HG02840 (cell line): ENCODE results near the gene MS4A4E.
"Not testable (repeated sequence)": the region's sequence is repeated elsewhere in the genome, so short reads cannot be mapped to it uniquely, and the experiment has no call there.

Experiments used
- ATAC-seq: cut with Tn5 transposase; IDR thresholded peaks from one replicate; pipeline ENCODE4 v1.9.1; 2021; ENCODE audit warnings: mild to moderate bottlenecking, moderate library complexity, moderate number of reproducible peaks; ENCODE audit not compliant: unreplicated experiment, low FRiP score

MS4A4E gene

DNA sequence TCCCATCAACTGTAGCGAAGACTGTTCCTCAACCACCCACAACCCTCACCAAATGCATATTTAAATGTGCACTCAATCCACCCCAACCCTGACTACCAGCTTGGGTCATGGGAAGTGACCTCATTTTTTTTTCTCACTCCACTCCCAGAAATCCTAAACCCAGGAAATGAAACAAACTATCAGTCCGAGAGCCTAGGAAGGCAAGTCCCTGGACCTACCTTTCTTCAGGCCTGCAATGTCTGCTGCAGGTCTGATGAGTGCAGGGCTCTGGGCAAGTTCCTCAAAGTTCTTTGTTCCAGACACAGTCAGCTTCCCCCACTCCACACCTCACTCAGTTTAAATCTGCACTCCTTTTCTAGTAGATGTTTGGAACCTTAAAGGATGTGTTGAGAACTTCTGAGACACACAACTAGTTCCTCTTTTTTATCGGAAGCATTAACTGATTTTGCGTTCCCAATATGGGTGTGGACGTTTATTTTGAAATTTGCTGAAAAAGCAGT lies at the start of gene MS4A4E:
Gene MS4A4E, minus strand, starts transcription at position 398 of the 500 bp plus-strand sequence. CDS start 13,082 bp downstream, outside the sequence.
- ATAC-seq: no peak

GRCh38 chr11:60292145-60292544 lies 49.2 kb upstream of the MS4A4E start:
- no peak for ATAC-seq

DNA sequence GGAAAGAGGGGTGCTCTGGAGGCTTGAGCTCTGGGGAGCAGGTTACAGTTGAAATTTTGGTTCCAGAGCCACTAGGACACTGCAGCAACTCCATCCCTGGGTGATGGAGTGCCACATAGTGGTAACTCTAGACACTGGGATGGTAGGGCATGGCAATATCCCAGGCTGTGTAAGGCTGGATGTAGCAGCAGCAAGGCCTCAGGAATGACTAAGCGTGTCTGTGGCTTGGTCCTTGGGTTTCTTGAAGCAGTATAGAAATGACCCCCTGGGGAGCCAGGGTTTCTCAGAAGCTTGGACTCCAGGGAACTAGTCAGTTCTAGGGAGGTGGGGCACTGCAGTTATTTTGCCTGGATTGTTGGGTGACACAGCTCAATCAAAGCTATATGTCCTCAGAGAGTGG lies 45.6 kb upstream of the MS4A4E start:
- no peak for ATAC-seq

GRCh38 chr11:60285411-60286126 lies 42.6 kb upstream of the MS4A4E start:
- not testable (repeated sequence) for ATAC-seq

GRCh38 chr11:60282286-60282685 lies 39.3 kb upstream of the MS4A4E start:
- ATAC-seq: no peak

DNA sequence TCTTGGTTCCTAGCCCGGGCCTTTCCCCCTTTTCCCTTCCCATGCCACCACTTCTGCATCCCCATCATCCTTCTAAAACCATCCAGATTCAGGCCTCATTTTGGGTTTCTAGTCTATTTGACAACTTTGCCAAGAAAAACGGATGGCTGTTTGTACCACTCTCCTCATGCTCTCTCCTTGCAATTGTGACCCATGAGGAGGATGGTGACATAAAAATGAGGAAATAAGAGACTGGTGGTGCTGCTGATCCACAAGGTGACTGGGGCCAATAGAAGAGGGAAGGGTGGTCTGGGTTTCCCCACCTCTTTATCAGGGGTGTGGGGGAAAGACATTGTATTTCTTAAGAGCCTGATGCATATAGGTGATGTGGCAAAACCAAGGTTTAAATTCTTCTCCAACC lies 38.5 kb upstream of the MS4A4E start:
- no peak for ATAC-seq

DNA sequence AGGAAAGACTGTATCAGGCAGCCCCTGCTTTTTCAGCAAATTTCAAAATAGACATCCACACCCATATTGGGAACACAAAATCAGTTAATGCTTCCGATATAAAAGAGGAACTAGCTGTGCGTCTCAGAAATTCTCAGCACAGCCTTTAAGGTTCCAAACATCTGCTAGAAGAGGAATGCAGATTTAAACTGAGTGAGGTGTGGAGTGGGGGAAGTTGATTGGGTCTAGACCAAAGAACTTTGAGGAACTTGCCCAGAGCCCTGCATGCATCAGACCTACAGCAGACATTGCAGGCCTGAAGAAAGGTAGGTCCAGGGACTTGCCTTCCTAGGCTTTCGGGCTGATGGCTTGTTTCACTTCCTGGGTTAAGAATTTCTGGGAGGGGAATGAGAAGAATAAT lies 37.5 kb upstream of the MS4A4E start, which contains the start of gene MS4A4A:
Gene MS4A4A, plus strand, starts transcription at position 255 of the 400 bp plus-strand sequence. Its CDS starts 10 bp downstream, at position 265.
- ATAC-seq: no peak

- ATAC-seq: no peak
Measured at GRCh38 chr11:60274416-60274815, 31.5 kb upstream of the MS4A4E start.

GRCh38 chr11:60265373-60266214 lies 22.7 kb upstream of the MS4A4E start:
- ATAC-seq: no peak

- no peak for ATAC-seq
Measured at GRCh38 chr11:60264644-60265043, 21.7 kb upstream of the MS4A4E start.

DNA sequence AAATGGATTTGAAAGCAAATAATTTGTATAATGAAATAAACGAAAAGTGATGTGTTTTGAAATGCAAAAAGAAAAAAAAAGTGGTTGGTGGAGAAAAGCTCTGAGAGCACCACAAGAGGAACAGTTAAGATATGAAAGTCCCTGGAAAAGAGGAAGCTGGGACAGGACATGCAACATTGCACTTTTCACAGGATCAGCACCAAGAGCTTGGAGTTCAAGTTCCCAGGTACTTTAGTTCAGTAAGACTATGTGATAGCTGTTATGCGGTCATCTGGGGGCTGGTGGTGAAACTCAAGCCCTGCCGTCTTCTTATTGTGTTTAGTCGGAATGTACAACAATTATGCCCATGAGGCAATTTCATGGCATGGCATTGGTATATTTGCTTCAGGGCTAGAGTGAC lies 20.5 kb upstream of the MS4A4E start:
- ATAC-seq: no peak

DNA sequence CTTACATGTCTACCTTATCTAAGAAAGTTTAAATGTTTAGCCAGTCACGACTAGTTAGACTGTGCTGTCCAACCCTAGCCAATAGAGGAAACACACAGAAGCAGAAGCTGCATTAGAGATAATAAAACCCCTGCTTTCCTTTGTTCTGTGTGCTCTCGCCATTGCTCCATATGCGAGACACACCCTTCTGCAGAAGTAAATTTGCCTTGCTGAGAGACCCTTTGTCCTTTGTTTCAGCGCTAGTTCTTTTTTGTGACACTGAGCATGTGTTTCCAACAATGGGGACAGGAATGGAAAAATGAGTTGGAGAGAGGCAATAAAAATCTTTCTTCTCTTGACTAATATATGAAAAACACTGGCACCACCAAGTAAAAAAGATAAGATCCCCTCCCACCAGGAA lies 18.1 kb upstream of the MS4A4E start:
- no peak for ATAC-seq

GRCh38 chr11:60257956-60258722 lies 15.2 kb upstream of the MS4A4E start:
- no peak for ATAC-seq

- ATAC-seq: no peak
Measured at GRCh38 chr11:60252213-60253108, 9.5 kb upstream of the MS4A4E start.

DNA sequence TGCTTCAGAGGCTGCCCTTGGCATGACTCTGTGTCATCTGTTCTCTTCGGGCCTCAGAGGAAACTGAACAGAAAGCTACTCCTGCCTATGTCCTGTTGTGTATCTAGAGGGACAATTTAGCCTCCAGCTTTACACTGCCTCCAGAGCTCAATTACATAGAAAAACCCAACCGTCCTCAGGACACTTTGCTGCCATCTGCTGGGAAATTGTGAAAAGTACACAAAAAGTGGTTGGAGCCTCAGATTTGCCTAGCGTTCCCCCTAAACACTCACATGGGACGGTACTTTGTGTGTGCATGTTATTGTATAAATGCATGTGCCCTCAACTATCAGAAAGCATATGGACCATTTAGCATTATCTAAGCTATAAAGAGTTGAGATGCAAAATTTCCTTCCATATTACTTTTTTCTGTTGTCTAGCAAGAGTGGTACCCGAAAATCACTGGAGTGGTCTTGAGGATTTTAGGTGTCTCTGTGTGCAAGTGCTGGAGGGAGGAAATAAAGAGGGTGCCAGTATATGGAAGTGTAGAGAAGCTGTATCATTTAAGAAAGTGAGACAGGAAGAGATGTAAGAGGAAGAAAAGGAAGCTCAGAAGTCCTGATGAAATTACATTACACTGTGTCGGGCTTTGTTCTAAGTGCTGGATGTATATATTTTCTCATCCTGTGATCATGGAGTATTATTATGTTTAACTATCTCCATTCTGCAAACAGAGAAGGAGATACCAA lies 8.7 kb upstream of the MS4A4E start:
- ATAC-seq: no peak

DNA sequence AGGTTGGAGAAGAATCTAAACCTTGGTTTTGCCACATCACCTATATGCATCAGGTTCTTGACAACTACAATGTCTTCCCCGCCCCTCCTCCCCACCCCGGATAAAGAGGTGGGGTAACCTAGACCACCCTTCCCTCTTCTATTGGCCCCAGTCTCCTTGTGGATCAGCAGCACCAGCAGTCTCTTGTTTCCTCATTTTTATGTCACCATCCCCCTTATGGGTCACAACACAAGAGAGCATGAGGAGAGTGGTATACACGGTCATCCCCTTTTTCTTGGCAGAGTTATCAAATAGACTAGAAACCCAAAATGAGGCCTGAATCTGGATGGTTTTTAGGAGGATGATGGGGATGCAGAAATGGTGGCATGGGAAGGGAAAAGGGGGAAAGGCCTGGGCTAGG lies 1.2 kb downstream of the MS4A4E start:
- no peak for ATAC-seq

DNA sequence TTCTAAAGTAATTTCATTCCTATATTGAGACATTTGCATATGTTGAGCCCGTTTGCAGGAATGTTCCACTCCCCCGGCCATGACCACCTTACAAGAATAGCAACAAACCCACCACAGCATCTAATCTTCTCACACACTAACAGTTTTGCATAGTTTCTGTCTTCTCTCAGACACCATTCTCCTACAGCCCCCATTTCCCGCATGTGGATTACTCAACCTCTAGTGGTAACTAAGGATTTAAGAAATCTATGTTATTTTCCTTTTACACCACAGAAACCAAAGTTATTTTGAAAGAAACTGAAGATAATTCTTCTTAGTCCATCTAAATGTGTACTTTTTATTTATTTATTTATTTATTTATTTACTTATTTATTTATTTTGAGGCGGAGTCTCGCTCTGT lies 2.3 kb downstream of the MS4A4E start:
- ATAC-seq: no peak

DNA sequence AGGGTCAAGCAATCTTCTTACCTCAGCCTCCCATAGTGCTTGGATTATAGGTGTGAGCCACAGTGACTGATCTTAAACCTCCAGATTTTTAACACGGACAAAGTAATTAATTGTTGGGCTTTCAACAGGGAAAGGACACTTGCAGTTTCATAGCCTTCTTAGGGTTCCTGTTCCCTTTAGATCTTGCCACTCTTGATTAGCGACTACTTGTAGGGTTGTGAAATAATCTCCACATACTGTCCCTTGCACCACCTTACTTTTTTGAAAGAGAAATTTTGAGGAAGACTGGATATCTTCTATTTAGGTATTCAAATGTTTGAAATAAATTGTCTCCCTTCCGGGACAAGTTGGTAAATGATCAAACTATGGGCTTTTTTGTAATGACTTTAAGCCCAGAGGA lies 7.6 kb downstream of the MS4A4E start:
- no peak for ATAC-seq

GRCh38 chr11:60230681-60231080 lies 12.3 kb downstream of the MS4A4E start:
- ATAC-seq: no peak
